ENCODE measurements around the gene EDA. TPM values are rescaled to one million over a fixed set of nuclear protein-coding genes. Genes with fewer than 3 reads are reported as not detected.

EDA gene
- total RNA-seq, 1 donor from 2014 or later: not detected

DNA sequence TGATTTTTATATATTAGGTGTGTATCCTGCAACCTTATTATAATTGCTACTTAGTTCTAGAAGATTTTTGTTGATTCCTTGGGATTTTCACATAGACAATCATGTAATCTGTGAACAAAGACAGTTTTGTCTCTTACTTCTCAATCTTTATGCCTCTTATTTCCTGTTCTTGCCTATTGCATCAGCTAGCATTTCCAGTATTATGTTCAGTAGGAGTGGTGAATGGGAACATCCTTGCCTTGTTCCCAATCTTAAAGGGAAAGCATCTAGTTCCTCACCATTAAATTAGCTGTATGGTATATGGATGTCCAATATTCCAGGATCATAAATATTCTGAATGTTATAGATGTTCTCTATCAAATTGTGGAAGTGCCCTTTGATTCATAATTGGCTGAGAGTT is 392.0 kb downstream of the EDA start:
- Mint-ChIP-seq H3K36me3 (ENCODE audit: unreplicated experiment) (no peaks in the 10 kb centered on the region), H3K4me3 (ENCODE audit: unreplicated experiment) (no peak overlapping the region), H3K27ac (ENCODE audit: unreplicated experiment) (no peak overlapping the region), H3K4me1 (ENCODE audit: unreplicated experiment) (no peaks in the 10 kb centered on the region), H3K9me3 (ENCODE audit: unreplicated experiment) (peaks cover 18% of the 10 kb centered on the region), H3K27me3 (ENCODE audit: unreplicated experiment) (no peaks in the 10 kb centered on the region)
- no peak for DNase-seq (ENCODE audit: extremely low spot score, unreplicated experiment)
- TF ChIP-seq, protein P1, sequence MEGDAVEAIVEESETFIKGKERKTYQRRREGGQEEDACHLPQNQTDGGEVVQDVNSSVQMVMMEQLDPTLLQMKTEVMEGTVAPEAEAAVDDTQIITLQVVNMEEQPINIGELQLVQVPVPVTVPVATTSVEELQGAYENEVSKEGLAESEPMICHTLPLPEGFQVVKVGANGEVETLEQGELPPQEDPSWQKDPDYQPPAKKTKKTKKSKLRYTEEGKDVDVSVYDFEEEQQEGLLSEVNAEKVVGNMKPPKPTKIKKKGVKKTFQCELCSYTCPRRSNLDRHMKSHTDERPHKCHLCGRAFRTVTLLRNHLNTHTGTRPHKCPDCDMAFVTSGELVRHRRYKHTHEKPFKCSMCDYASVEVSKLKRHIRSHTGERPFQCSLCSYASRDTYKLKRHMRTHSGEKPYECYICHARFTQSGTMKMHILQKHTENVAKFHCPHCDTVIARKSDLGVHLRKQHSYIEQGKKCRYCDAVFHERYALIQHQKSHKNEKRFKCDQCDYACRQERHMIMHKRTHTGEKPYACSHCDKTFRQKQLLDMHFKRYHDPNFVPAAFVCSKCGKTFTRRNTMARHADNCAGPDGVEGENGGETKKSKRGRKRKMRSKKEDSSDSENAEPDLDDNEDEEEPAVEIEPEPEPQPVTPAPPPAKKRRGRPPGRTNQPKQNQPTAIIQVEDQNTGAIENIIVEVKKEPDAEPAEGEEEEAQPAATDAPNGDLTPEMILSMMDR (IDR thresholded peaks at IDR 0.05): no peak

DNA sequence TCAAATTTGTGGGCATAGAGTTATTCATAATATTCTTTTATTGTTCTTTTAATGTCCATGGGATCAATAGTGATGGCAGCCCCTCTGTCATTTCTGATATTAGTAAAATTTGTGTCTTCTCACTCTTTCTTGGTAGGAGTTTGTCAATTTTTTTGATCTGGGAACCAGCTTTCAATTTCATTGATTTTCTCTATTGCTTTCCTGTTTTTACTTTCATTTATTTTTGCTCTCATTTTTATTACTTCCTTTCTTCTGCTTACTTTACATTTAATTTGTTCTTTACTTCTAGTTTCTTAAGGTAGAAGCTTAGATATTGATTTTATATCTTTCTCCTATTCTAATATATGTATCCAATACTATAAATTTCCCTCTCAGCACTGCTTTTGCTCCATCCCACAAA is 393.1 kb downstream of the EDA start:
- H3K4me1 Mint-ChIP-seq (ENCODE audit: unreplicated experiment): no peaks in the 10 kb centered on the region
- H3K9me3 Mint-ChIP-seq (ENCODE audit: unreplicated experiment): peaks cover 18% of the 10 kb centered on the region
- H3K27ac Mint-ChIP-seq (ENCODE audit: unreplicated experiment): no peak overlapping the region
- DNase-seq (ENCODE audit: extremely low spot score, unreplicated experiment): no peak
- H3K36me3 Mint-ChIP-seq (ENCODE audit: unreplicated experiment): no peaks in the 10 kb centered on the region
- TF ChIP-seq, protein P1 (IDR thresholded peaks at IDR 0.05): no peak
- no peak overlapping the region for H3K4me3 Mint-ChIP-seq (ENCODE audit: unreplicated experiment)
- no peaks in the 10 kb centered on the region for H3K27me3 Mint-ChIP-seq (ENCODE audit: unreplicated experiment)

DNA sequence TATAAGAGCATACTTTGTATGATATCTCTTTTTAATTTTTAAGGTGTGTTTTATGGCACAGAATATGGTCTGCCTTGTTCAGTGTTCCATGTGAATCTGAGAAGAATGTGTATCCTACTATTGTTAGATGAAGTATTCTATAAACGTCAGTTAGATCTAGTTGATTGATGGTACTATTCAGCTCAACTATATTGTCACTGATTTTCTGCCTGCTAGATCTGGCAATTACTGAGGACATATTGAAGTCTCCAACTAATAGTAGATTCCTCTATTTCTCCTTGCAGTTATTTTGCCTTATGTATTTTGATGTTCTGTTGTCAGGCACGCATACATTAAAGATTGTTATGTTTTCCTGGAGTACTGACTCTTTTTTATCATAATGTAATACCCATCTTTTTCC is 394.1 kb downstream of the EDA start:
- Mint-ChIP-seq H3K27me3 (ENCODE audit: unreplicated experiment) (no peaks in the 10 kb centered on the region), H3K4me3 (ENCODE audit: unreplicated experiment) (no peak overlapping the region), H3K9me3 (ENCODE audit: unreplicated experiment) (peaks cover 18% of the 10 kb centered on the region), H3K4me1 (ENCODE audit: unreplicated experiment) (no peaks in the 10 kb centered on the region), H3K36me3 (ENCODE audit: unreplicated experiment) (no peaks in the 10 kb centered on the region), H3K27ac (ENCODE audit: unreplicated experiment) (no peak overlapping the region)
- TF ChIP-seq, protein P1 (IDR thresholded peaks at IDR 0.05): no peak
- DNase-seq (ENCODE audit: extremely low spot score, unreplicated experiment): no peak

DNA sequence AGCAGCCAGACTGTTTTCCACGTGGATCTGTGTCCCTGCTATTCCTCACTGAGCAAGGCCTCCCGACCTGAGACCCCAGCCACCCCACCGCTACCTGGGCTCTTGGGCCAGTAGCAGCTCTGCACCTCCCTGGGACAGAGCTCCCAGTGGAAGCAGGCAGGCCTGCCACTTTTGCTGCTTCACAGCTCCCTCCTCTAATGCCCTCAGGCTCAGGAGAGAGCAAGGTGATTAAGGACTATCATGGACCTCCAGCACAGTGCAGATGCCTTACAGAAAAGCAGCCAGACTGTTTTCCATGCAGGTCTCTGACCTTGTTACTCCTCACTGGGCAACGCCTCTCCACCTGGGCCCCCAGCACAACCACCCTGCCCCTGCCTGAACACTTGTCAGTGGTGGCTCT is 396.8 kb downstream of the EDA start:
- H3K9me3 Mint-ChIP-seq (ENCODE audit: unreplicated experiment): peaks cover 27% of the 10 kb centered on the region
- TF ChIP-seq, protein P1 (IDR thresholded peaks at IDR 0.05): no peak
- H3K4me1 Mint-ChIP-seq (ENCODE audit: unreplicated experiment): no peaks in the 10 kb centered on the region
- no peak overlapping the region for H3K27ac Mint-ChIP-seq (ENCODE audit: unreplicated experiment)
- H3K36me3 Mint-ChIP-seq (ENCODE audit: unreplicated experiment): no peaks in the 10 kb centered on the region
- no peak overlapping the region for H3K4me3 Mint-ChIP-seq (ENCODE audit: unreplicated experiment)
- no peak for DNase-seq (ENCODE audit: extremely low spot score, unreplicated experiment)
- no peaks in the 10 kb centered on the region for H3K27me3 Mint-ChIP-seq (ENCODE audit: unreplicated experiment)

DNA sequence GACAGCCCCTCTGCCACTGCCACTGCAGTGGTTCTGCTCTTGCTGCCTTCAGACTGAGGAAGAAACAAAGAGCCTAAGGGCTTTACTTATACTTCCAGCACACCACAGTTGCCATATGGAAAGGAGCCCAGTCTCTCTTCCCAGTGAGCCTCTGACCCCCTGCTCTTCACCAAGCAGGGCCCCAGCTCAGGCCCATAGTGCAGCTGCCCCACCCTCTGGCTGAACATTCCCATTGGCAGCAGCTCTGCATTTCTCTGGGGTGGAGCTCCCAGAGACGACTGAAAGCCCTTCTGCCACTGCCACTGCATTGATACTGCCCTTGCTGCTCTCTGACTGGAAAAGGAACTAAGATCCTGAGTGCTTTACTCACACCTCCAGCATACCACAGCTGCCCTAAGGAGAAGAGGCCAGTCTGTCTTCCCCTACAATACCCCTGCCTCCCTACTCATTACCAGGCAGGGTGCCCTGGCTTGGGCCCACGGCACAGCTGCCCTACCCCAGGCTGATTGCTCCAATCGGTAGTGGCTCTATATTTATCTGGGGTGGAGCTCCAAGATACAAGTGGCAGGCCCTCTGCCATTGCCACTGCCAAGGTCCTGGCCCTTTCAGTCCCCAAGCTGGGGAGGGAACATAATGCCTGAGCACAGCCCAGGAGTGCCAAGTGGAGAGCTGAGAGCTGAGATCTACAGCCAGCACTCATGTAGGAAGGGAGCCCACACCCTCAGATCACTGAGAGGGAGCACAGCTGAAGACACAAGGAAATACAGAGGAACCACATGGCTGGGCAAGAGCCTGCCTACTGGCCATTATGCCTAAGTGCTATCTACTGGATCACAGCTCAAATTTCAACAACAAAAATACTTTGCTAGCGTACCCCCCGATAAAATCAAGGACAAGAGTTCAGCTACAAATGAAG is 397.8 kb downstream of the EDA start:
- Mint-ChIP-seq H3K27me3 (ENCODE audit: unreplicated experiment) (no peaks in the 10 kb centered on the region), H3K36me3 (ENCODE audit: unreplicated experiment) (no peaks in the 10 kb centered on the region), H3K27ac (ENCODE audit: unreplicated experiment) (no peak overlapping the region), H3K4me1 (ENCODE audit: unreplicated experiment) (no peaks in the 10 kb centered on the region), H3K4me3 (ENCODE audit: unreplicated experiment) (no peak overlapping the region), H3K9me3 (ENCODE audit: unreplicated experiment) (peaks cover 34% of the 10 kb centered on the region)
- DNase-seq (ENCODE audit: extremely low spot score, unreplicated experiment): no peak
- TF ChIP-seq, protein P1 (IDR thresholded peaks at IDR 0.05): no peak
